Panc1 (cell line): Measurements from ENCODE around the gene DDX46. TPM values are rescaled to one million over a fixed set of nuclear protein-coding genes. Genes with fewer than 3 reads are reported as not detected.

Source experiments
- ATAC-seq: fragments of 200-7000 bp; cut with Tn5 transposase; 2 replicates; pipeline ENCODE4 v1.9.1; 2020; ENCODE audit warnings: mild to moderate bottlenecking, moderate library complexity
- BruUV-seq: library from RNA; stranded (reverse); fragments of 400-500 nt; replicated peaks from 2 replicates; lab custom pipeline; 2021; lab: Mats Ljungman, UMichigan
- CTCF ChIA-PET: fragments of 300-600 bp; sonication (Branson Sonifier 250); formaldehyde crosslinking; loops from one replicate; lab custom pipeline; 2022; ENCODE audit warnings: antibody characterized with exemption; lab: Charles Lee
- POLR2A ChIA-PET: fragments of 300-600 bp; sonication (Branson Sonifier 250); formaldehyde crosslinking; loops from one replicate; lab custom pipeline; 2022; ENCODE audit warnings: antibody characterized with exemption; lab: Charles Lee
- DNase-seq: peaks from one replicate; pipeline ENCODE4 v3.0.0-alpha.2; 2010; ENCODE audit warnings: low read depth, low spot score
- H3K27ac ChIP-seq: 2 replicates; pipeline ENCODE4 v1.5.1; 2011; ENCODE audit warnings: mild to moderate bottlenecking, low read length, inconsistent platforms
- H3K27me3 ChIP-seq: fragments of 200-500 bp; sonication (Bioruptor generic); 2 replicates; pipeline ENCODE4 v1.6.0; 2014; ENCODE audit warnings: low read length, inconsistent platforms; ENCODE audit not compliant: control insufficient read depth, insufficient read depth
- H3K36me3 ChIP-seq: fragments of 200-500 bp; sonication (Bioruptor generic); 2 replicates; pipeline ENCODE4 v1.5.1; 2014; ENCODE audit warnings: inconsistent platforms, mild to moderate bottlenecking, low read length, moderate library complexity; ENCODE audit not compliant: control insufficient read depth, insufficient read depth
- H3K4me1 ChIP-seq: 2 replicates; pipeline ENCODE4 v1.5.1; 2011; ENCODE audit warnings: inconsistent platforms, mild to moderate bottlenecking, low read length, moderate library complexity; ENCODE audit not compliant: control insufficient read depth, insufficient read depth
- H3K4me3 ChIP-seq, 2 experiments: 2 replicates each; pipeline ENCODE4 v1.5.1; 2011 to 2012; ENCODE audit warnings: low read depth in 2 of 2, low read length in 2 of 2, mild to moderate bottlenecking in 2 of 2, inconsistent platforms in 1 of 2, moderate library complexity in 1 of 2
- H3K9me3 ChIP-seq: fragments of 200-500 bp; sonication (Bioruptor generic); 2 replicates; pipeline ENCODE4 v1.5.1; 2014; ENCODE audit warnings: low read depth, mild to moderate bottlenecking, inconsistent platforms, low read length, moderate library complexity; ENCODE audit not compliant: control insufficient read depth, insufficient read depth
- POLR2AphosphoS5 ChIP-seq: IDR thresholded peaks from 2 replicates; pipeline ENCODE4 v1.6.1; 2012; ENCODE audit warnings: mild to moderate bottlenecking, low read depth, low read length, moderate library complexity
- SIN3A ChIP-seq: IDR thresholded peaks from 2 replicates; pipeline ENCODE4 v1.6.1; 2012; ENCODE audit warnings: low read depth, mild to moderate bottlenecking, low read length, moderate library complexity, borderline replicate concordance; ENCODE audit not compliant: insufficient read depth
- TCF7L2 ChIP-seq: IDR thresholded peaks from 2 replicates; pipeline ENCODE4 v1.6.1; 2011; ENCODE audit warnings: mild to moderate bottlenecking, low read depth, low read length, inconsistent platforms
- in situ Hi-C: cut with HindIII; loops from 2 replicates; pipeline ENCODE4 v1.10.0; 2016; ENCODE audit warnings: low sequenced_read_pairs, low pct_unique_long_range_greater_than_20kb
- intact Hi-C: fragments of 100-400 bp; cut with micrococcal nuclease; formaldehyde crosslinking; loops from one replicate; pipeline ENCODE4 v1.10.0; 2022; ENCODE audit not compliant: unreplicated experiment
- total RNA-seq: library from RNA; stranded (reverse); gene quantifications from one replicate; pipeline ENCODE4 v1.2.1, GENCODE V29; 2021; ENCODE audit not compliant: unreplicated experiment
- TF ChIP-seq, protein P1 (sequence below): fragments of 450-650 bp; IDR thresholded peaks from 2 replicates; pipeline ENCODE4 v1.5.1; 2017; ENCODE audit warnings: mild to moderate bottlenecking
- TF ChIP-seq, protein P2 (sequence below), 2 experiments: IDR thresholded peaks; 2 replicates each; pipeline ENCODE4 v1.6.1; 2011 to 2012; ENCODE audit warnings: low read depth in 2 of 2, control low read depth in 1 of 2, low read length in 1 of 2, mild to moderate bottlenecking in 1 of 2, moderate library complexity in 1 of 2; ENCODE audit not compliant: insufficient read depth in 1 of 2

Gene DDX46
- total RNA-seq, 1 experiment from 2014 or later: 90.8 TPM

DNA sequence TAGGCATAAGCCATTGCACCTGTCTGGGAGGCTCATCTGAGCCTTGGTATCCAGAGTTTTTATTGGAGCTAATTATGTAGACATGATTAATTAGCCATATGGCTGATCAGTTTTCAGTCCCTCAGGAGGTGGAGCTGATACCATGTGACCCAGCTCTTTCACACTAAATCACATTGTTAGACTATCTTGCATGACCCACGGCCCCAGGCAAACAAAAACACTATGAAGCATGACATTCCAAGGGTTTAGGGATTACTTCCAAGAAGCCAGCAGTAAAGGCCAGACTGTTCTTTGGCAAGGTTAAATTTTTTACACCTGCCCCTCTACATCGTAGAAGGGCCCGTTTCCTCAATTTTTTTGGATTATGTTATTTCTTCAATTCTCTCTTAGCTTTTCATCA, 82.2 kb downstream of the DDX46 start:
- Histone ChIP-seq H3K9me3 (no peaks in the 10 kb centered on the region), H3K4me1 (peaks cover 7% of the 10 kb centered on the region), H3K36me3 (no peaks in the 10 kb centered on the region), H3K27ac (no peak overlapping the region), H3K4me3 (no peak overlapping the region), H3K27me3 (no peaks in the 10 kb centered on the region)
- ATAC-seq (no peak), DNase-seq (no peak)
- intact Hi-C loops: no loop called here
- no TSS peak for BruUV-seq
- POLR2A ChIA-PET: no interaction called here
- in situ Hi-C loops: no loop called here
- TF ChIP-seq, protein P1, sequence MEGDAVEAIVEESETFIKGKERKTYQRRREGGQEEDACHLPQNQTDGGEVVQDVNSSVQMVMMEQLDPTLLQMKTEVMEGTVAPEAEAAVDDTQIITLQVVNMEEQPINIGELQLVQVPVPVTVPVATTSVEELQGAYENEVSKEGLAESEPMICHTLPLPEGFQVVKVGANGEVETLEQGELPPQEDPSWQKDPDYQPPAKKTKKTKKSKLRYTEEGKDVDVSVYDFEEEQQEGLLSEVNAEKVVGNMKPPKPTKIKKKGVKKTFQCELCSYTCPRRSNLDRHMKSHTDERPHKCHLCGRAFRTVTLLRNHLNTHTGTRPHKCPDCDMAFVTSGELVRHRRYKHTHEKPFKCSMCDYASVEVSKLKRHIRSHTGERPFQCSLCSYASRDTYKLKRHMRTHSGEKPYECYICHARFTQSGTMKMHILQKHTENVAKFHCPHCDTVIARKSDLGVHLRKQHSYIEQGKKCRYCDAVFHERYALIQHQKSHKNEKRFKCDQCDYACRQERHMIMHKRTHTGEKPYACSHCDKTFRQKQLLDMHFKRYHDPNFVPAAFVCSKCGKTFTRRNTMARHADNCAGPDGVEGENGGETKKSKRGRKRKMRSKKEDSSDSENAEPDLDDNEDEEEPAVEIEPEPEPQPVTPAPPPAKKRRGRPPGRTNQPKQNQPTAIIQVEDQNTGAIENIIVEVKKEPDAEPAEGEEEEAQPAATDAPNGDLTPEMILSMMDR: no peak
- TF ChIP-seq SIN3A: no peak
- no peak for TF ChIP-seq TCF7L2
- TF ChIP-seq, protein P2, sequence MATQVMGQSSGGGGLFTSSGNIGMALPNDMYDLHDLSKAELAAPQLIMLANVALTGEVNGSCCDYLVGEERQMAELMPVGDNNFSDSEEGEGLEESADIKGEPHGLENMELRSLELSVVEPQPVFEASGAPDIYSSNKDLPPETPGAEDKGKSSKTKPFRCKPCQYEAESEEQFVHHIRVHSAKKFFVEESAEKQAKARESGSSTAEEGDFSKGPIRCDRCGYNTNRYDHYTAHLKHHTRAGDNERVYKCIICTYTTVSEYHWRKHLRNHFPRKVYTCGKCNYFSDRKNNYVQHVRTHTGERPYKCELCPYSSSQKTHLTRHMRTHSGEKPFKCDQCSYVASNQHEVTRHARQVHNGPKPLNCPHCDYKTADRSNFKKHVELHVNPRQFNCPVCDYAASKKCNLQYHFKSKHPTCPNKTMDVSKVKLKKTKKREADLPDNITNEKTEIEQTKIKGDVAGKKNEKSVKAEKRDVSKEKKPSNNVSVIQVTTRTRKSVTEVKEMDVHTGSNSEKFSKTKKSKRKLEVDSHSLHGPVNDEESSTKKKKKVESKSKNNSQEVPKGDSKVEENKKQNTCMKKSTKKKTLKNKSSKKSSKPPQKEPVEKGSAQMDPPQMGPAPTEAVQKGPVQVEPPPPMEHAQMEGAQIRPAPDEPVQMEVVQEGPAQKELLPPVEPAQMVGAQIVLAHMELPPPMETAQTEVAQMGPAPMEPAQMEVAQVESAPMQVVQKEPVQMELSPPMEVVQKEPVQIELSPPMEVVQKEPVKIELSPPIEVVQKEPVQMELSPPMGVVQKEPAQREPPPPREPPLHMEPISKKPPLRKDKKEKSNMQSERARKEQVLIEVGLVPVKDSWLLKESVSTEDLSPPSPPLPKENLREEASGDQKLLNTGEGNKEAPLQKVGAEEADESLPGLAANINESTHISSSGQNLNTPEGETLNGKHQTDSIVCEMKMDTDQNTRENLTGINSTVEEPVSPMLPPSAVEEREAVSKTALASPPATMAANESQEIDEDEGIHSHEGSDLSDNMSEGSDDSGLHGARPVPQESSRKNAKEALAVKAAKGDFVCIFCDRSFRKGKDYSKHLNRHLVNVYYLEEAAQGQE (IDR thresholded peaks at IDR 0.05; ENCODE audit: insufficient read depth in 1 of 2, low read depth in 2 of 2, low read length in 1 of 2): no peak
- no peak for TF ChIP-seq POLR2AphosphoS5
- CTCF ChIA-PET: no interaction called here

DNA sequence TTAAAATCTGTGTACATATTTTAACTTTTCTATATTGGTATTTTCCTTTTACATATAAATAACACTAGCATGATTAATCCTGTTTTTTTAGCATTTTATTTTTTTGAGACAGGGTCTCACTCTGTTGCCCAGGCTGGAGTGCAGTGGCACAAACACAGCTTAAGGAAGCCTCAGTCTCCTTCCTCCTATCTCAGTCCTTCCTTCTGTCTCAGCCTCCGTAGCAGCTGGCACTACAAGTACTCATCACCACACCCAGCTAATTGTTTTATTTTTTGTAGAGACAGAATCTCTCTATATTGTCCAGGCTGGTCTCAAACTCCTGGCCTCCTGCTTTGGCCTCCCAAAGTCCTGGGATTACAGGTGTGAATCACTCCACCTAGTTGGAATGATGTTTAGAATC, 85.7 kb downstream of the DDX46 start:
- TF ChIP-seq, protein P2 (IDR thresholded peaks at IDR 0.05; ENCODE audit: insufficient read depth in 1 of 2, low read depth in 2 of 2, low read length in 1 of 2): no peak
- TF ChIP-seq, protein P1: no peak
- TF ChIP-seq TCF7L2: no peak
- TF ChIP-seq SIN3A: no peak
- no peak for TF ChIP-seq POLR2AphosphoS5
- BruUV-seq: no TSS peak
- Histone ChIP-seq H3K4me3 (no peak overlapping the region), H3K27me3 (no peaks in the 10 kb centered on the region), H3K9me3 (no peaks in the 10 kb centered on the region), H3K27ac (no peak overlapping the region), H3K36me3 (peaks cover 6% of the 10 kb centered on the region), H3K4me1 (peaks cover 9% of the 10 kb centered on the region)
- no peak for ATAC-seq
- intact Hi-C loops: no loop called here
- DNase-seq: no peak
- ChIA-PET CTCF (no interaction called here), POLR2A (no interaction called here)
- in situ Hi-C loops: no loop called here
